RWPE2 (cell line): ENCODE data around the gene KCNAB1.

Source experiments
- ATAC-seq: fragments of 200-7000 bp; cut with Tn5 transposase; 3 replicates; pipeline ENCODE4 v1.9.1; 2021; ENCODE audit warnings: low read depth
- DNase-seq: peaks from one replicate; pipeline ENCODE4 v3.0.0-alpha.2; 2020; ENCODE audit warnings: low spot score
- H3K27ac ChIP-seq: fragments of 450-650 bp; 2 replicates; pipeline ENCODE4 v1.5.1; 2017; ENCODE audit warnings: mild to moderate bottlenecking; ENCODE audit not compliant: poor library complexity, severe bottlenecking
- H3K27me3 ChIP-seq: fragments of 250-450 bp; sonication (Bioruptor Pico); 2 replicates; pipeline ENCODE4 v1.5.1; 2021; ENCODE audit warnings: mild to moderate bottlenecking, moderate library complexity; ENCODE audit not compliant: insufficient read depth, poor library complexity, severe bottlenecking
- H3K36me3 ChIP-seq: fragments of 250-450 bp; sonication (Bioruptor Pico); 2 replicates; pipeline ENCODE4 v1.5.1; 2020; ENCODE audit warnings: low read depth, mild to moderate bottlenecking, moderate library complexity
- H3K4me1 ChIP-seq: fragments of 250-450 bp; sonication (Bioruptor Pico); 2 replicates; pipeline ENCODE4 v1.5.1; 2021; ENCODE audit warnings: mild to moderate bottlenecking, moderate library complexity; ENCODE audit not compliant: insufficient read depth, poor library complexity, severe bottlenecking
- H3K4me3 ChIP-seq: fragments of 250-450 bp; sonication (Bioruptor Pico); 2 replicates; pipeline ENCODE4 v1.5.1; 2021; ENCODE audit warnings: mild to moderate bottlenecking, moderate library complexity; ENCODE audit not compliant: severe bottlenecking
- H3K9me3 ChIP-seq: fragments of 250-450 bp; sonication (Bioruptor Pico); 2 replicates; pipeline ENCODE4 v1.5.1; 2021; ENCODE audit warnings: mild to moderate bottlenecking, moderate library complexity; ENCODE audit not compliant: severe bottlenecking
- CTCF ChIP-seq: fragments of 450-650 bp; IDR thresholded peaks from one replicate; pipeline ENCODE4 v1.5.1; 2017; ENCODE audit warnings: mild to moderate bottlenecking, moderate library complexity; ENCODE audit not compliant: poor library complexity, severe bottlenecking

The KCNAB1 gene

GRCh38 chr3:156201411-156202405 lies 81.3 kb downstream of the KCNAB1 start:
- Histone ChIP-seq H3K4me3 (no peak overlapping the region), H3K27me3 (no peaks in the 10 kb centered on the region), H3K27ac (no peak overlapping the region), H3K36me3 (no peaks in the 10 kb centered on the region), H3K9me3 (no peaks in the 10 kb centered on the region), H3K4me1 (no peaks in the 10 kb centered on the region)
- DNase-seq, result no peak
- no peak for TF ChIP-seq CTCF
- no peak for ATAC-seq

GRCh38 chr3:156206157-156206556 lies 85.8 kb downstream of the KCNAB1 start:
- Histone ChIP-seq H3K36me3 (no peaks in the 10 kb centered on the region), H3K9me3 (no peaks in the 10 kb centered on the region), H3K27ac (no peak overlapping the region), H3K27me3 (no peaks in the 10 kb centered on the region), H3K4me3 (no peak overlapping the region), H3K4me1 (peaks cover 2% of the 10 kb centered on the region)
- TF ChIP-seq CTCF, result no peak
- DNase-seq (no peak), ATAC-seq (no peak)

GRCh38 chr3:156207802-156208685 lies 87.7 kb downstream of the KCNAB1 start:
- Histone ChIP-seq H3K4me1 (peaks cover 4% of the 10 kb centered on the region), H3K27me3 (no peaks in the 10 kb centered on the region), H3K4me3 (no peak overlapping the region), H3K36me3 (no peaks in the 10 kb centered on the region), H3K27ac (no peak overlapping the region), H3K9me3 (no peaks in the 10 kb centered on the region)
- ATAC-seq (no peak), DNase-seq (no peak)
- TF ChIP-seq CTCF, result no peak

- no peak overlapping the region for H3K27ac ChIP-seq
- no peak overlapping the region for H3K4me3 ChIP-seq
- peaks cover 4% of the 10 kb centered on the region for H3K4me1 ChIP-seq
- no peaks in the 10 kb centered on the region for H3K36me3 ChIP-seq
- H3K9me3 ChIP-seq, result no peaks in the 10 kb centered on the region
- ATAC-seq, result no peak
- H3K27me3 ChIP-seq, result no peaks in the 10 kb centered on the region
- DNase-seq, result no peak
- TF ChIP-seq CTCF, result no peak
Observed at GRCh38 chr3:156209631-156210335, 89.4 kb downstream of the KCNAB1 start.
